HCT116 (cell line): ENCODE results near the gene ZSWIM7. TPM values are rescaled to one million over a fixed set of nuclear protein-coding genes. Genes with fewer than 3 reads are reported as not detected.

ENCODE experiments used
- ATAC-seq: fragments of 200-7000 bp; cut with Tn5 transposase; 2 replicates; pipeline ENCODE4 v1.9.1; 2020; ENCODE audit warnings: mild to moderate bottlenecking, moderate library complexity
- BruUV-seq: library from RNA; stranded (reverse); fragments of 400-500 nt; replicated peaks from 2 replicates; lab custom pipeline; 2021; lab: Mats Ljungman, UMichigan
- CTCF ChIA-PET: fragments of 300-600 bp; sonication (Branson Sonifier 250); formaldehyde crosslinking; loops from one replicate; lab custom pipeline; 2021; ENCODE audit warnings: antibody characterized with exemption; lab: Charles Lee
- POLR2A ChIA-PET: fragments of 300-600, 350-600 bp; sonication (Branson Sonifier 250); formaldehyde crosslinking; loops from one replicate; lab custom pipeline; 2021; ENCODE audit warnings: antibody characterized with exemption; lab: Charles Lee
- RAD21 ChIA-PET, 2 experiments: fragments of 300-600 bp; sonication (Branson Sonifier 250); formaldehyde crosslinking; loops; one replicate each; lab custom pipeline; 2023; ENCODE audit warnings: low total read pairs in 2 of 2; ENCODE audit not compliant: uncharacterized antibody in 2 of 2, unreplicated experiment in 2 of 2, low non-redundant PET in 1 of 2; lab: Charles Lee
- DNase-seq: peaks from one replicate; pipeline ENCODE4 v3.0.0-alpha.2; 2010; ENCODE audit warnings: low read depth, low spot score
- H2AFZ ChIP-seq: fragments of 200-600 bp; shearing (Covaris generic), sonication (generic); 2 replicates; pipeline ENCODE4 v1.6.1; 2017; ENCODE audit warnings: low read depth, mixed run types, mixed read lengths, antibody characterized with exemption, low read length; ENCODE audit not compliant: poor library complexity, severe bottlenecking
- H3K27ac ChIP-seq: 2 replicates; pipeline ENCODE4 v1.5.1; 2012; ENCODE audit warnings: low read depth, low read length
- H3K27me3 ChIP-seq: fragments of 200-600 bp; sonication (generic); 2 replicates; pipeline ENCODE4 v1.6.1; 2016; ENCODE audit warnings: mixed run types, low read length, mixed read lengths; ENCODE audit not compliant: insufficient read depth
- H3K36me3 ChIP-seq, 2 experiments: fragments of 200-500 bp in 1 of 2; fragments of 200-600 bp in 1 of 2; sonication (Bioruptor generic) in 1 of 2; sonication (generic) in 1 of 2; 2 replicates each; pipeline versions ENCODE4 v1.5.1 to v1.6.1; 2014 to 2016; ENCODE audit warnings: low read length in 2 of 2, inconsistent platforms in 1 of 2, mixed read lengths in 1 of 2, mixed run types in 1 of 2; ENCODE audit not compliant: insufficient read depth in 2 of 2, control insufficient read depth in 1 of 2
- H3K4me1 ChIP-seq, 2 experiments: fragments of 200-600 bp in 1 of 2; sonication (generic) in 1 of 2; 2 replicates each; pipeline versions ENCODE4 v1.5.1 to v1.6.1; 2012 to 2017; ENCODE audit warnings: low read length in 2 of 2, inconsistent platforms in 1 of 2, mild to moderate bottlenecking in 1 of 2, mixed read lengths in 1 of 2, mixed run types in 1 of 2, moderate library complexity in 1 of 2; ENCODE audit not compliant: insufficient read depth in 2 of 2, control insufficient read depth in 1 of 2
- H3K4me2 ChIP-seq: fragments of 200-600 bp; sonication (generic); 2 replicates; pipeline ENCODE4 v1.6.1; 2017; ENCODE audit warnings: mixed run types, low read length, mixed read lengths
- H3K4me3 ChIP-seq, 2 experiments: fragments of 200-600 bp in 1 of 2; sonication (generic) in 1 of 2; replicated peaks in 1 of 2; 2 replicates each; pipeline ENCODE4 v1.5.1; 2011 to 2016; ENCODE audit warnings: low read length in 2 of 2, control low read depth in 1 of 2, low read depth in 1 of 2, mild to moderate bottlenecking in 1 of 2, mixed read lengths in 1 of 2, mixed run types in 1 of 2
- H3K79me2 ChIP-seq: fragments of 200-600 bp; sonication (generic); 2 replicates; pipeline ENCODE4 v1.6.1; 2017; ENCODE audit warnings: mild to moderate bottlenecking, mixed run types, low read length, moderate library complexity, mixed read lengths; ENCODE audit not compliant: insufficient read depth
- H3K9ac ChIP-seq: fragments of 200-600 bp; sonication (generic); 2 replicates; pipeline ENCODE4 v1.6.1; 2016; ENCODE audit warnings: low read length, mixed read lengths
- H3K9me2 ChIP-seq: fragments of 200-600 bp; sonication (generic), shearing (Covaris generic); 2 replicates; pipeline ENCODE4 v1.6.1; 2017; ENCODE audit warnings: mixed run types, mild to moderate bottlenecking, moderate library complexity; ENCODE audit not compliant: insufficient read depth
- H3K9me3 ChIP-seq, 2 experiments: fragments of 200-500 bp in 1 of 2; fragments of 200-600 bp in 1 of 2; sonication (Bioruptor generic) in 1 of 2; sonication (generic) in 1 of 2; 2 replicates each; pipeline ENCODE4 v1.6.1; 2014 to 2017; ENCODE audit warnings: low read length in 2 of 2, mixed read lengths in 2 of 2, inconsistent platforms in 1 of 2, low read depth in 1 of 2, mild to moderate bottlenecking in 1 of 2, mixed run types in 1 of 2, moderate library complexity in 1 of 2; ENCODE audit not compliant: control insufficient read depth in 1 of 2, insufficient read depth in 1 of 2
- H4K20me1 ChIP-seq: fragments of 200-600 bp; sonication (generic), shearing (Covaris generic); 2 replicates; pipeline ENCODE4 v1.6.1; 2017; ENCODE audit warnings: mixed run types, mild to moderate bottlenecking, moderate library complexity; ENCODE audit not compliant: insufficient read depth
- EGR1 ChIP-seq: IDR thresholded peaks from 2 replicates; pipeline ENCODE4 v1.6.1; 2012; ENCODE audit warnings: low read depth
- ELF1 ChIP-seq: IDR thresholded peaks from 2 replicates; pipeline ENCODE4 v1.6.1; 2012; ENCODE audit warnings: low read depth, borderline replicate concordance
- FOSL1 ChIP-seq: IDR thresholded peaks from 2 replicates; pipeline ENCODE4 v1.6.1; 2012; ENCODE audit warnings: low read depth
- RAD21 ChIP-seq: IDR thresholded peaks from 2 replicates; pipeline ENCODE4 v1.6.1; 2012; ENCODE audit warnings: low read depth, mild to moderate bottlenecking
- intact Hi-C: fragments of 100-400 bp; cut with micrococcal nuclease; formaldehyde crosslinking; loops from 2 replicates; pipeline ENCODE4 v1.10.0; 2022
- total RNA-seq: library from RNA; stranded (reverse); gene quantifications from one replicate; pipeline ENCODE4 v1.2.1, GENCODE V29; 2021; ENCODE audit not compliant: unreplicated experiment
- TF ChIP-seq, protein P1 (sequence below): IDR thresholded peaks from 2 replicates; pipeline ENCODE4 v1.6.1; 2012
- TF ChIP-seq, protein P2 (sequence below), 3 experiments: fragments of 200-600 bp in 1 of 3; sonication (generic) in 1 of 3; IDR thresholded peaks in 2 of 3; conservative IDR thresholded peaks in 1 of 3; 2 replicates each; pipeline ENCODE4 v1.5.1; 2012 to 2017; ENCODE audit warnings: low read depth in 2 of 3, low read length in 2 of 3, antibody characterized with exemption in 1 of 3, borderline replicate concordance in 1 of 3, control low read depth in 1 of 3, mild to moderate bottlenecking in 1 of 3, mixed read lengths in 1 of 3, mixed run types in 1 of 3, moderate library complexity in 1 of 3; ENCODE audit not compliant: insufficient read depth in 1 of 3

Gene ZSWIM7
- total RNA-seq, 1 experiment from 2014 or later, result 33.5 TPM

- no peaks in the 10 kb centered on the region for H3K36me3 ChIP-seq
- H3K27me3 ChIP-seq, result no peaks in the 10 kb centered on the region
- intact Hi-C loops, result no loop called here
- no peaks in the 10 kb centered on the region for H3K9me2 ChIP-seq
- ChIA-PET CTCF (interaction anchor here (1.1 kb wide), 1 partner anchor 9 kb away, joined by 3 read pairs; no protein-coding TSS in a partner anchor), RAD21 (no interaction called here), POLR2A (no interaction called here)
- no peak for DNase-seq
- H3K4me2 ChIP-seq, result no peak overlapping the region
- peaks cover 0 to 6% of the 10 kb centered on the region in 2 experiments; a peak in 1 of 4 replicates for H3K4me1 ChIP-seq
- no peaks in the 10 kb centered on the region for H3K79me2 ChIP-seq
- no peak overlapping the region for H3K4me3 ChIP-seq
- ATAC-seq, result no peak
- no TSS peak for BruUV-seq
- no peak overlapping the region for H3K9ac ChIP-seq
- no peaks in the 10 kb centered on the region for H3K9me3 ChIP-seq
- TF ChIP-seq RAD21 (no peak), FOSL1 (no peak)
- no peak overlapping the region for H3K27ac ChIP-seq
- no peak overlapping the region for H2AFZ ChIP-seq
- no peaks in the 10 kb centered on the region for H4K20me1 ChIP-seq
These were observed 63.6 kb downstream of the ZSWIM7 start for GRCh38 chr17:15935891-15936290.

DNA sequence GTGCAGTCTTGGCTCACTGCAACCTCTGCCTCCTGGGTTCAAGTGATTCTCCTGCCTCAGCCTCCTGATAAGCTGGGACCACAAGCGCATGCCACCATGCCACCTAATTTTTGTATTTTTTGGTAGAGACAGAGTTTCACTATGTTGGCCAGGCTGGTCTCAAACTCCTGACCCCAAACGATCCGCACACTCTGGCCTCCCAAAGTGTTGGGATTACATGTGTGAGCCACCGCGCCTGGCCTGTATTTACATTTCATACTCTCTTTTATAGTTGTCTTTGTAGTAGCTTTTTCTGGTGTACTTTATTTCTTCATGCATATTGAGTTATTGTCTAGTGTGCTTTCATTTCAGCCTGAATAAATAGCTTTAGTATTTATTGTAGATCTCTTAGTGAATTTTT lies 64.6 kb downstream of the ZSWIM7 start:
- H3K4me1 ChIP-seq, result peaks cover 0 to 6% of the 10 kb centered on the region in 2 experiments; a peak in 1 of 4 replicates
- RAD21 ChIA-PET, result no interaction called here
- no TSS peak for BruUV-seq
- H3K36me3 ChIP-seq, result no peaks in the 10 kb centered on the region
- ATAC-seq (no peak), DNase-seq (no peak)
- no peaks in the 10 kb centered on the region for H3K9me3 ChIP-seq
- POLR2A ChIA-PET, result no interaction called here
- CTCF ChIA-PET, result interaction anchor here (1.2 kb wide), 1 partner anchor 19 kb away, joined by 3 read pairs; no protein-coding TSS in a partner anchor
- H3K9me2 ChIP-seq, result no peaks in the 10 kb centered on the region
- H3K27me3 ChIP-seq, result no peaks in the 10 kb centered on the region
- no peak overlapping the region for H3K4me2 ChIP-seq
- no peak overlapping the region for H3K27ac ChIP-seq
- no peaks in the 10 kb centered on the region for H3K79me2 ChIP-seq
- intact Hi-C loops, result no loop called here
- no peaks in the 10 kb centered on the region for H4K20me1 ChIP-seq
- no peak overlapping the region for H3K9ac ChIP-seq
- TF ChIP-seq, protein P1, sequence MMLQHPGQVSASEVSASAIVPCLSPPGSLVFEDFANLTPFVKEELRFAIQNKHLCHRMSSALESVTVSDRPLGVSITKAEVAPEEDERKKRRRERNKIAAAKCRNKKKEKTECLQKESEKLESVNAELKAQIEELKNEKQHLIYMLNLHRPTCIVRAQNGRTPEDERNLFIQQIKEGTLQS, result no peak
- TF ChIP-seq ELF1 (no peak), EGR1 (no peak)
- TF ChIP-seq, protein P2, sequence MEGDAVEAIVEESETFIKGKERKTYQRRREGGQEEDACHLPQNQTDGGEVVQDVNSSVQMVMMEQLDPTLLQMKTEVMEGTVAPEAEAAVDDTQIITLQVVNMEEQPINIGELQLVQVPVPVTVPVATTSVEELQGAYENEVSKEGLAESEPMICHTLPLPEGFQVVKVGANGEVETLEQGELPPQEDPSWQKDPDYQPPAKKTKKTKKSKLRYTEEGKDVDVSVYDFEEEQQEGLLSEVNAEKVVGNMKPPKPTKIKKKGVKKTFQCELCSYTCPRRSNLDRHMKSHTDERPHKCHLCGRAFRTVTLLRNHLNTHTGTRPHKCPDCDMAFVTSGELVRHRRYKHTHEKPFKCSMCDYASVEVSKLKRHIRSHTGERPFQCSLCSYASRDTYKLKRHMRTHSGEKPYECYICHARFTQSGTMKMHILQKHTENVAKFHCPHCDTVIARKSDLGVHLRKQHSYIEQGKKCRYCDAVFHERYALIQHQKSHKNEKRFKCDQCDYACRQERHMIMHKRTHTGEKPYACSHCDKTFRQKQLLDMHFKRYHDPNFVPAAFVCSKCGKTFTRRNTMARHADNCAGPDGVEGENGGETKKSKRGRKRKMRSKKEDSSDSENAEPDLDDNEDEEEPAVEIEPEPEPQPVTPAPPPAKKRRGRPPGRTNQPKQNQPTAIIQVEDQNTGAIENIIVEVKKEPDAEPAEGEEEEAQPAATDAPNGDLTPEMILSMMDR (IDR thresholded peaks at IDR 0.05 in 2 of 3, conservative IDR thresholded peaks at IDR 0.05 in 1 of 3; ENCODE audit: borderline replicate concordance in 1 of 3, insufficient read depth in 1 of 3, low read depth in 2 of 3, low read length in 2 of 3), result no peak
- TF ChIP-seq, all 23 proteins: peak for 0
- Histone ChIP-seq H2AFZ (no peak overlapping the region), H3K4me3 (no peak overlapping the region)
